Neural crest cell (in vitro differentiated cells): ENCODE measurements around the gene DAAM1. TPM values are rescaled to one million over a fixed set of nuclear protein-coding genes. Genes with fewer than 3 reads are reported as not detected.
A peak's percentile ranks its signal among the peaks of the same experiment; 100 is the strongest.

ENCODE experiments used
- DNase-seq: peaks from one replicate; pipeline ENCODE4 v3.0.0; 2021; ENCODE audit warnings: low read depth, mixed read lengths, low spot score
- H3K27ac Mint-ChIP-seq: one replicate; pipeline ENCODE4 v1.8.0; 2021; ENCODE audit warnings: mild to moderate bottlenecking, mixed read lengths; ENCODE audit not compliant: unreplicated experiment
- H3K27me3 Mint-ChIP-seq: 2 replicates; pipeline ENCODE4 v1.8.0; 2021; ENCODE audit warnings: low read depth, mild to moderate bottlenecking, mixed read lengths
- H3K36me3 Mint-ChIP-seq: 2 replicates; pipeline ENCODE4 v1.8.0; 2021; ENCODE audit warnings: low read depth, mild to moderate bottlenecking, mixed read lengths
- H3K4me1 Mint-ChIP-seq: 2 replicates; pipeline ENCODE4 v1.8.0; 2021; ENCODE audit warnings: mixed read lengths
- H3K4me3 Mint-ChIP-seq: one replicate; pipeline ENCODE4 v1.8.0; 2021; ENCODE audit warnings: mild to moderate bottlenecking, mixed read lengths
- H3K9me3 Mint-ChIP-seq: 2 replicates; pipeline ENCODE4 v1.8.0; 2021; ENCODE audit warnings: mixed read lengths
- CTCF ChIP-seq: fragments of 200-600 bp; sonication (generic); conservative IDR thresholded peaks from 2 replicates; pipeline ENCODE4 v1.5.0; 2021; ENCODE audit warnings: antibody characterized with exemption, mild to moderate bottlenecking
- total RNA-seq: library from RNA; stranded (reverse); gene quantifications from 2 replicates; pipeline ENCODE4 v1.2.1, GENCODE V29; 2021

DAAM1 gene
- total RNA-seq, 1 donor from 2014 or later = 47.2 TPM

GRCh38 chr14:59283361-59283760 is 94.9 kb downstream of the DAAM1 start:
- Mint-ChIP-seq H3K9me3 (peaks cover 8% of the 10 kb centered on the region), H3K4me3 (no peak overlapping the region), H3K27me3 (no peaks in the 10 kb centered on the region), H3K36me3 (peaks cover 26% of the 10 kb centered on the region), H3K4me1 (peaks cover under 1% of the 10 kb centered on the region), H3K27ac (no peak overlapping the region)
- no peak for DNase-seq
- no peak for TF ChIP-seq CTCF

- no peak overlapping the region for H3K4me3 Mint-ChIP-seq
- peaks cover 26% of the 10 kb centered on the region for H3K36me3 Mint-ChIP-seq
- no peak for TF ChIP-seq CTCF
- H3K27ac Mint-ChIP-seq = no peak overlapping the region
- DNase-seq = no peak
- peaks cover 8% of the 10 kb centered on the region for H3K9me3 Mint-ChIP-seq
- H3K27me3 Mint-ChIP-seq = no peaks in the 10 kb centered on the region
- H3K4me1 Mint-ChIP-seq = no peaks in the 10 kb centered on the region
Observed at GRCh38 chr14:59284059-59284458, 95.6 kb downstream of the DAAM1 start.

- TF ChIP-seq CTCF = no peak
- H3K4me3 Mint-ChIP-seq = no peak overlapping the region
- H3K27me3 Mint-ChIP-seq = no peaks in the 10 kb centered on the region
- no peaks in the 10 kb centered on the region for H3K9me3 Mint-ChIP-seq
- DNase-seq = no peak
- H3K36me3 Mint-ChIP-seq = peaks cover 17% of the 10 kb centered on the region
- H3K4me1 Mint-ChIP-seq = peaks cover 28% of the 10 kb centered on the region
- H3K27ac Mint-ChIP-seq = peak overlapping the region; percentile 16
Observed at GRCh38 chr14:59292028-59292427, 103.6 kb downstream of the DAAM1 start.

GRCh38 chr14:59292921-59293534 is 104.6 kb downstream of the DAAM1 start:
- H3K27ac Mint-ChIP-seq = no peak overlapping the region
- H3K27me3 Mint-ChIP-seq = no peaks in the 10 kb centered on the region
- H3K4me1 Mint-ChIP-seq = peaks cover 28% of the 10 kb centered on the region
- TF ChIP-seq CTCF = no peak
- no peak overlapping the region for H3K4me3 Mint-ChIP-seq
- no peak for DNase-seq
- no peaks in the 10 kb centered on the region for H3K9me3 Mint-ChIP-seq
- peaks cover 17% of the 10 kb centered on the region for H3K36me3 Mint-ChIP-seq

- Mint-ChIP-seq H3K27me3 (no peaks in the 10 kb centered on the region), H3K9me3 (no peaks in the 10 kb centered on the region), H3K36me3 (peaks cover 17% of the 10 kb centered on the region), H3K4me1 (peaks cover 28% of the 10 kb centered on the region), H3K4me3 (no peak overlapping the region), H3K27ac (no peak overlapping the region)
- no peak for TF ChIP-seq CTCF
- DNase-seq = no peak
Observed at GRCh38 chr14:59293935-59294661, 105.6 kb downstream of the DAAM1 start.
